Activated gamma-delta T cell treated with anti-CD3 and anti-CD28 coated beads, Interleukin-2, amount 50 U/mL, for 16 hours (primary cell): ENCODE results near the gene PML.

Experiments
- DNase-seq: peaks from one replicate; pipeline ENCODE4 v3.0.0-alpha.2; 2020; ENCODE audit warnings: low read depth

The PML gene

GRCh38 chr15:74010929-74011540, 16.5 kb downstream of the PML start:
- no peak for DNase-seq

DNA sequence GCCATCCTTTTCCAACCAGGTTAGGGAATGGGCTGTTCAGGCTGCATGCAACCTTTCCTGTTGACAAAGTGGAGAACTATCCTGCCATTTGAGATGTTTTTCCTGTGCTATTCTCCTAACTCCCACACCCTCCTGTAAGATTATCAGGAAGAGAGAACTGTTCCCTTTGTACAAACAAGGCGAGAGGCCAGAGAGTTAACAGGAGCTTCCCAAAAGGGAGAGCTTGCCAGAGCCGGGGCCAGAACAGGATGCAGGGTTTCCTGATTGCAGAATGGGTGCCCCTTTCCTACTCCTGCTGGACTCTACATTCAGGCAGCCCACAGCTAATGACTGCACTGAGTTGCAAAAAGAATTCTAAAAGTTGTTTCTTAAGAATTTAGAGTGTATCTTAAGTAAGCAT, 17.1 kb downstream of the PML start:
- DNase-seq: no peak

DNA sequence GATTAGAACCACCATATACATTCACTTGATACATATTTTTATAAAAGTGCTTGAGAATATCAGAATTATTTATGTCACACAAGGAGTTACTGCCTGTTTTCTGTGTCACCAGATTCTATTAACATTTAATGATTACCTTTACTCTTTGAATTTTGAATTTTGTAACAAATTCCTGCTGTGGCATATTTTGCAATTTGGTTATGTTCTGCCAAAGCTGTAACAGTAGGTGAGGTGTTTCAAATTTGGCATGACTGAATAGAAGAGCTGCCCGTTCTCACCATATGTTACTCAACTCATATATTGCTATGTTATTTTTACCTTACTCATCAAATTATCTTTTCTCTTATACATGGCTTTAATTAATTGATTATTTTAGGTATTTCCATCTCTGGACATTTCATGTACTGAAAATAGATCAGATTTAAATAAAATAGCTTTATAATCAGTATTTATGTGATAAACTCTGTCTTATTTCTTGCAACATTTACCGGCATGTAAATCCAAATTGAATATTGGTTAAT, 18.9 kb downstream of the PML start:
- DNase-seq: no peak

DNA sequence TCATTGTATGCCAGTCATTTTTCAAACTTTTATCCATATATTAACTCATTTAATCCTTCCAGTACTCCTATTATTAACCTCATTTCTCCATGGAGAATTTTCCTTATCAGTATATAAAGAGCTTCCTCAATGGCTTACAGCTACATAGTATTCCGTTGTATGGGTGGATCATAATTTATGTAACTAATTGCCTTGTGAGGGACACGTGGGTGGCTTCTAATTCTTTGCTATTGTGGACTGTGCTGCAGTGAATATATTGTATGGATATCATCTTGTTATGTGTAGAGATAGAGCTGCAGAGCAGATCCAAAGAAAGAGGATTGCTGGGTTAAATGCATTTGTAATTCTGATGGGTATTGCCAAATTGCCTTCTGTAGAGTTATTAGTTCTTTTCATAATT, 25.2 kb downstream of the PML start:
- DNase-seq: no peak

DNA sequence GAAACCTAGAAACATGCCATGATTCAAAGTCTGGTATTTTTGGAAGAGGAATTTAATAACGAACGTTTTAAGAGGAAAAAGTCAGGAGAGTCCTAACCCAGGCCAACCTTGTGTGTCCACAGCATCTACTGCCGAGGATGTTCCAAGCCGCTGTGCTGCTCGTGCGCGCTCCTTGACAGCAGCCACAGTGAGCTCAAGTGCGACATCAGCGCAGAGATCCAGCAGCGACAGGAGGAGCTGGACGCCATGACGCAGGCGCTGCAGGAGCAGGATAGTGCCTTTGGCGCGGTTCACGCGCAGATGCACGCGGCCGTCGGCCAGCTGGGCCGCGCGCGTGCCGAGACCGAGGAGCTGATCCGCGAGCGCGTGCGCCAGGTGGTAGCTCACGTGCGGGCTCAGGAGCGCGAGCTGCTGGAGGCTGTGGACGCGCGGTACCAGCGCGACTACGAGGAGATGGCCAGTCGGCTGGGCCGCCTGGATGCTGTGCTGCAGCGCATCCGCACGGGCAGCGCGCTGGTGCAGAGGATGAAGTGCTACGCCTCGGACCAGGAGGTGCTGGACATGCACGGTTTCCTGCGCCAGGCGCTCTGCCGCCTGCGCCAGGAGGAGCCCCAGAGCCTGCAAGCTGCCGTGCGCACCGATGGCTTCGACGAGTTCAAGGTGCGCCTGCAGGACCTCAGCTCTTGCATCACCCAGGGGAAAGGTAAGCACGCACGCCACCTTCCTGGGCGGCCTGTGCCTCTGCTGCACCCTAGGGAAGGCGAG, 28.4 kb downstream of the PML start:
- DNase-seq: no peak

DNA sequence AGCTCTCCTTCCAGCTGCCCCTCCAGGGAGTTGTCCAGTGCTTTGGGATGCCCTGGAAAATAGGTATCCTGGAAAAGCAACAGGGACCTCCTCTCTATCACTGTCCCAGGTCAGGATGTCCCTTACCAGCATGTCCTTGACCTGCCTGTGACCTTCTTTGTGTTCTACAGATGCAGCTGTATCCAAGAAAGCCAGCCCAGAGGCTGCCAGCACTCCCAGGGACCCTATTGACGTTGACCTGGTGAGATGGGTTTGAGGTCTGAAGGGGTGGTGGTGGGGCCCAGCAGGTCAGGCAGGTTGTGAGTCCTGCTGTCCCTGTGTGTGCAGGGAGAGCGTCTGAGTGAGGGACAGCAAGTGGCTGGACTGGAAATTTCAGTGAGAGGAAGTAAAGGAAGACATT, 30.2 kb downstream of the PML start:
- DNase-seq: no peak

GRCh38 chr15:74025436-74025835, 30.9 kb downstream of the PML start:
- no peak for DNase-seq

- DNase-seq: no peak
Observed at GRCh38 chr15:74027688-74028087, 33.2 kb downstream of the PML start.

DNA sequence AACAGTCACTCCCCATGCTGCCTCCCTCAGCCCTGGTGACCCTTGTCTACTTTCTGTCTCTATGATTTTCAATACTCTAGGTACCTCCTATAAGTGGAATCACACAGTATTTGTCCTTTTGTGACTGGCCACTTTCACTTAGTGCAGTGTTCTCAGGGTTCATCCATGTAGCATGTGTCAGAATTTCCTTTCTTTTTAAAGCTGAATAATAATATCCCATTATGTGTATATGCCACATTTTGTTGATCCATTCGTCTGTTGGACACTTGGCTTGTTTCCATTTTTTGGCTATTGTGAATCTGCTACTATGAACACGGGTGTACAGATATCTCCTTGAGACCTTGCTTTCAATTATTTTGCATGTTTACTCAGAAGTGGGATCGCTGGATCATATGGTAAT, 34.1 kb downstream of the PML start:
- no peak for DNase-seq

DNA sequence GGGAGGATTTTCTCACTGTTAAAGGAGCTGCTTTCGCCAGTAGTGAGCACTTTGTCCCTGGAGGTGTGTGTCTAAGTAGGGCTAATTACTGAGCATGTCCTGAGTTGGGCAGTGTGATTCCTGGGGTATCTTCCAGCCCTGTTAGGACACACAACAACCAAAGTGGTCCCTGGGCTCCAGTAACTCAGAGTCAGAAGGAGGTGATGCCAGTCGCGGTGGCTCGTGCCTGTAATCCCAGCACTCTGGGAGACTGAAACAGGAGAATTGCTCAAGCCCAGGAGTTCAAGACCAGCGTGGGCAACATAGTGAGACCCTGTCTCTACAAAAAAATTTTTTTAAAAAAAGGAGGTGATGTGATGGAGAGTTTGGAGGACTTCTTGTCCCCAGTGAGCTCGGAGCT, 37.5 kb downstream of the PML start:
- no peak for DNase-seq

- no peak for DNase-seq
Observed at GRCh38 chr15:74032606-74033561, 38.4 kb downstream of the PML start.

DNA sequence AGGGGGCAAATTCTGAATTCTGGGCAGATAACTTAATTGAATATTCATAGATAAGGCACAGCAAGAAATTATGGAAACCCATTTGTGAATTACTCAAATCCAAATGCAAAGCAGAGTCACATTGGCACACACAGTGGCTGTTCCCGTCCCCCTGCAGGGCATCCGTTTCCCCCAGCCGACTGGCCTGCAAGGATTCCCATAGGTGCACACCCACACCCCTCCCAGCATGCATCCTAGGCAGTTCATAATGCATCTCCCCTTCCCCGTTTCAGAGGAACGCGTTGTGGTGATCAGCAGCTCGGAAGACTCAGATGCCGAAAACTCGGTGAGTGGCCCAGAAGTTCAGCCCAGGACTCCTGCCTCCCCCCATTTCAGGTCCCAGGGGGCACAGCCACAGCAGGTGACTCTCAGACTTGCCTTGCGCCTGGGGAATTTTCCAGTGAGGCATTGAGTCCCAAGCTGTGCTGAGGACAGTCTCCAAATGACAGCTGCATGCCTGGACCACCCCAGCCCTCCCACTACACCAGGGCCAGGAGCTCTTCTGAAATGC, 39.8 kb downstream of the PML start:
- DNase-seq: no peak

DNA sequence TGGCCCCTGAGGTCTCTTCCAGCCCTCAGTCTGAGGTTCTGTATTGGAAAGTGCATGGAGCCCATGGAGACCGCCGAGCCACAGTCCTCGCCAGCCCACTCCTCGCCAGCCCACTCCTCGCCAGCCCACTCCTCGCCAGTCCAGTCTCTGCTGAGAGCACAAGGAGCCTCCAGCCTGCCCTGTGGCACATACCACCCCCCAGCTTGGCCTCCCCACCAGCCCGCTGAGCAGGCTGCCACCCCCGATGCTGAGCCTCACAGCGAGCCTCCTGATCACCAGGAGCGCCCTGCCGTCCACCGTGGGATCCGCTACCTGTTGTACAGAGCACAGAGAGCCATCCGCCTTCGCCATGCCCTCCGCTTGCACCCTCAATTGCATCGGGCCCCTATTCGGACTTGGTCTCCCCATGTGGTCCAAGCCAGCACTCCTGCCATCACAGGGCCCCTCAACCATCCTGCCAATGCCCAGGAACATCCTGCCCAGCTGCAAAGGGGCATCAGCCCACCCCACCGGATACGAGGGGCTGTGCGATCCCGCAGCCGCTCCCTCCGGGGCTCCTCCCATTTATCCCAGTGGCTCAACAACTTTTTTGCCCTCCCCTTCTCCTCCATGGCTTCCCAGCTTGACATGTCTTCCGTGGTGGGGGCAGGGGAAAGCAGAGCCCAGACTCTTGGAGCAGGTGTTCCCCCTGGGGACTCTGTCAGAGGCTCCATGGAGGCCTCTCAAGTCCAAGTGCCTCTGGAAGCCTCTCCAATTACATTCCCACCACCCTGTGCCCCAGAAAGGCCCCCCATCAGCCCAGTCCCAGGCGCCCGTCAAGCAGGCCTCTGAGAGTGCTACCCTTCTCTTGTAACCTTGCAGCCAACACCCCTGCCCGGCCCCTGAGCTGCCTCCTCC, 40.9 kb downstream of the PML start:
- DNase-seq: no peak

DNA sequence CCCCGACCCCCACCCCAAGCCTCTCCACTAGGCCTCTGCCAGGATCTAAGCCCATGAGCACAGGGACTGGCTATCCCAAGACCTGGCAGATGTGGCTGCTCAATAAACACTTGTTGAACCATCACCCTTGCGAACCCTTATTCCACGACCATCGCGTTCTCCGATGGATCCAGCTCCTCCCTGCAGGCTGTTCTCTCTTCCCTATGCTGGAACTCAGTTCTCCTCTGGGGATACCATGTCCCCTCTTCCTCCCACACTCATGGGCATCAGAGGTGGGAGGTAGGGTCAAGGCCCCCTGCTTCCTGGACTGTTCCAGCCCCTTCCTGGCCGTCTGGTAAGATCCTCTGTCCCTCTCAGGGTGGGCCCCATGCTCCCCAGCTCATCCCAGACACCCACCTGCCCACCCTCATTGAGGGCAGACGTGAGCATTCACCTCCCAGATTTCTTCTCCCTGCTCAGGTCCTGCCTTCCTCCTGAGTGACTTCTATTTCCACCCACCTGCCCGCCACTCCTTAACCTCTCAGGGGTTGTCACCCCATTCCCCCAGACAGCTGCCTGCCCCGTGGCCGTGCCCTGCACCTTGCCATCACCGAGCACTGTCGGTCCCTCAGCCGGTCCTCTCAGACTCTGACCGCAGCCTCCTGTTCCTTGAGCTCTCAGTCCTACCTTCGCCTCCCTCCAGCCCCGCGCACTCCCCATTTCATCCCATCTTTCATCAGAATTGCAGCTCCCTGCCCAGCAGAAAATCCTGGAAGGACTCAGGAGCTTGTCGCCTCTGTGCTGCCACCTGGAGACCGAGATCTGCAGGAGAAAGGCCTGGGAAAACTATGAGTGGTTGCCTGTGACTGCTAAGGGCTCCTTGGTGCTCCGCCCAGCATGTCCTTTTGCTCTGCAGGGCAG, 42.0 kb downstream of the PML start:
- no peak for DNase-seq

- DNase-seq: no peak
Observed at GRCh38 chr15:74037171-74038117, 42.9 kb downstream of the PML start.

DNA sequence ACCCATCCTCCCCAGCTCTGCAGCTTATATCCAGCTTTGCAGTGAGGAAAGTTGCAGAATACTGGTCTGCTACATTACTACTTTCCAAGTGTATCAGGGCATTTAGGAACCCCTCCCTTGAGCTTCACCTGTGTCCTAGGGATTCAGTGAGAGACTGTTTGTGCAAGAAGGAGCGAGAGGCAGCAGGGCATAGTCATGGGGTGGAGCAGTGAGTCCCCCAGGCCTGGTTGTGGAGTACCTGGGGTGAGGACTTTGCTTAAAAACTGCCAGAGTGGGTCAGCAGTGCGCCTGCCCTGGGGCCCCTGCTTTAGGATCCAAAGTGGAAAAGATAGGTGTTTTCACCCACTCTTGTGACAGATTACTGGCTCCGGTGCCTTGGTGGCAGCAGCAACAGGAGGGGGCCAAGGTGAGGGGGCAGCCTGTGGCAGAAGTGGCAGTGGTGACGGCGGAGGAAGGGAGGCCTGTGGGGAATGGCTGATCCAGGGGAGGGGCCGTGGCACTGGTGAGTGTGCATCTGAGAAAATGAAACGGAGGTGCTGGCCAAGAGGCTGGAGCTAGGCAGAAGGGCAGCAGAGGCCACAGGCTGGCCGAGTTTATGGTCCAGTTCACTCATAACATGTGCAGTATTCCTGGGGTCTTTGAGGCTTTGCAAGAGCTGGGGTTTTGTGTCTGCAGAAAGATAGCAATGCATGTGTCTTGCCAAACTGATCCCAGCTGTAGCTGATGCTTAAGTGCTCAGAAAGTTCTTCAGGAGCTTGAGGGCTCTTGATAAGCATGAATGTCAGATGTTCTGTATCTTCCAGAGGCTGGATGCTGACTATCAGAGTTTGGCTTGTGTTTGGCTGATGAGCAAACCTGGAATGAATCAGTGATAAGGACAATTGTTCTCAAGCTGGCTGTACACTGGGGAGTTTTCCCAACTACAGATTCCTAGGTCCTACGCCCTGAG, 44.5 kb downstream of the PML start:
- no peak for DNase-seq

DNA sequence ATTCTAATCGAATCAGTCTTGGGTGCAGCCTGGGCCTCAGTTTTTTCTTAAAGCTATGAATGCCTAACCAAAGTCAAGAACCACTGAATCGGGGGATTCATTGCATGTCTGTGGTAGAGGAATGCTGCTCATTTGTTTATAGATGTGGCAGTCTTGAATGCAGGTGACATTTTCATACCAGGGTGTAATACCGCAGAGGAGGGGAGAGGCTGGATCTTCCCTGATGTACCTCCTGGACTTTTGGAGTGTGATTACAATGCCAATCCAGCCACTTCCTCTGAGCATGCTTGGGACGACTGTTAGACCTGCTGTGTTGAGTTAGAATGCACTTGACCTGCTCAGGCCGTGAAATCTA, 45.1 kb downstream of the PML start:
- DNase-seq: no peak
